ENCODE measurements around the gene CHI3L2. TPM values are rescaled to one million over a fixed set of nuclear protein-coding genes. Genes with fewer than 3 reads are reported as not detected.

Gene CHI3L2
- total RNA-seq, 1 experiment from 2014 or later = not detected

DNA sequence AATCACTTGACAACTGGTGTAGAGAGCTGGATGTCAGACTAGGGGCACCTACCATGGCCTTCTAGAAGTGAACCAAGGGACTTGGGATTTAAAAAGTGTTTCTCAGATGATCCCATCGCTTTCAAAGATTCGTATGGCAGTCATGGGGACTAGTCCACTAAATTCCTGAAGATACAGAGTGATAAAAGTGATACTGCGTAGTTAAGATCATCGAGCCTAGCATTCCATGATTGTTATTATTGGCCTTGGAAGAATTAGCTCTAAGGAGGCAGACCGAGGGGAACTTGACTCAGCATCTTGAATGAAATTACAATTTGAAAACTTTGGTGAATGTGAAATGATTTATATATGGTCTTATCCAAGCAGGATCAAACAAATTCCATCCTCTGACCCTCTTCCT lies 61.9 kb downstream of the CHI3L2 start:
- Histone ChIP-seq H4K20me1 (ENCODE audit: insufficient read depth) (no peaks in the 10 kb centered on the region), H3K79me2 (ENCODE audit: low read depth) (no peaks in the 10 kb centered on the region), H2AFZ (no peak overlapping the region), H3F3A (ENCODE audit: insufficient read depth, low read depth) (no peaks in the 10 kb centered on the region), H3K4me1 (replicated peaks; ENCODE audit: insufficient read depth) (peaks cover 10% of the 10 kb centered on the region; the same call in 1 of the 2 replicates), H3K27ac (no peak overlapping the region), H3K27me3 (ENCODE audit: insufficient read depth, low read depth) (no peaks in the 10 kb centered on the region), H3K9me3 (ENCODE audit: insufficient read depth, low read depth) (peaks cover 3% of the 10 kb centered on the region; the same call in 1 of the 2 replicates), H3K4me3 (no peak overlapping the region), H3K4me2 (no peak overlapping the region), H3K36me3 (ENCODE audit: low read depth) (no peaks in the 10 kb centered on the region), H3K9me2 (ENCODE audit: insufficient read depth) (no peaks in the 10 kb centered on the region)
- no TSS peak for BruUV-seq (replicated peaks)
- ChIA-PET POLR2A (ENCODE audit: unreplicated experiment) (no interaction called here), CTCF (interaction anchor here (0.6 kb wide), 1 partner anchor 183 kb away, joined by 3 read pairs; no protein-coding TSS in a partner anchor)
- DNase-seq = no peak
- TF ChIP-seq, protein P1, sequence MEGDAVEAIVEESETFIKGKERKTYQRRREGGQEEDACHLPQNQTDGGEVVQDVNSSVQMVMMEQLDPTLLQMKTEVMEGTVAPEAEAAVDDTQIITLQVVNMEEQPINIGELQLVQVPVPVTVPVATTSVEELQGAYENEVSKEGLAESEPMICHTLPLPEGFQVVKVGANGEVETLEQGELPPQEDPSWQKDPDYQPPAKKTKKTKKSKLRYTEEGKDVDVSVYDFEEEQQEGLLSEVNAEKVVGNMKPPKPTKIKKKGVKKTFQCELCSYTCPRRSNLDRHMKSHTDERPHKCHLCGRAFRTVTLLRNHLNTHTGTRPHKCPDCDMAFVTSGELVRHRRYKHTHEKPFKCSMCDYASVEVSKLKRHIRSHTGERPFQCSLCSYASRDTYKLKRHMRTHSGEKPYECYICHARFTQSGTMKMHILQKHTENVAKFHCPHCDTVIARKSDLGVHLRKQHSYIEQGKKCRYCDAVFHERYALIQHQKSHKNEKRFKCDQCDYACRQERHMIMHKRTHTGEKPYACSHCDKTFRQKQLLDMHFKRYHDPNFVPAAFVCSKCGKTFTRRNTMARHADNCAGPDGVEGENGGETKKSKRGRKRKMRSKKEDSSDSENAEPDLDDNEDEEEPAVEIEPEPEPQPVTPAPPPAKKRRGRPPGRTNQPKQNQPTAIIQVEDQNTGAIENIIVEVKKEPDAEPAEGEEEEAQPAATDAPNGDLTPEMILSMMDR (conservative IDR thresholded peaks at IDR 0.05) = no peak
- no peak for TF ChIP-seq EZH2 (IDR thresholded peaks at IDR 0.05; ENCODE audit: low read depth)
- intact Hi-C loops (cut with micrococcal nuclease; ENCODE audit: unreplicated experiment) = no loop called here

DNA sequence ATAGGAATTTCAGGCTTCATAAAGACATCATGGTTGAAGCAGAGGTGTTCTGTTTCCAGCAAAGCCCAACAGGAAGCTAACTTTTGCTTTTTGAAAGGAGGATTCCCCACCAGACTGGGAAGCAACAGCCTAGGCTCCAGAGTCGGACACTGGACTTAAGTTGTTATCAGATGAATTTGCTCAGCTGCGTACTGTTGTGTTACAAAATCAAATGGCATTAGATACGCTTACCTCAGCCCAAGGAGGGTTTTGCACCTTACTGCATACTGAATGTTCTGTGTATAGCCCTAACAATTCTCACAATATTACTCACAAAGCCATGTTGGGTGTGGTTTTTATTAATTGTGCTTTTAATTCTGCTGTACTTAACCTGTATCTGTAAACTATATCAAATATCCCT lies 62.6 kb downstream of the CHI3L2 start:
- BruUV-seq (replicated peaks) = no TSS peak
- CTCF ChIA-PET = no interaction called here

DNA sequence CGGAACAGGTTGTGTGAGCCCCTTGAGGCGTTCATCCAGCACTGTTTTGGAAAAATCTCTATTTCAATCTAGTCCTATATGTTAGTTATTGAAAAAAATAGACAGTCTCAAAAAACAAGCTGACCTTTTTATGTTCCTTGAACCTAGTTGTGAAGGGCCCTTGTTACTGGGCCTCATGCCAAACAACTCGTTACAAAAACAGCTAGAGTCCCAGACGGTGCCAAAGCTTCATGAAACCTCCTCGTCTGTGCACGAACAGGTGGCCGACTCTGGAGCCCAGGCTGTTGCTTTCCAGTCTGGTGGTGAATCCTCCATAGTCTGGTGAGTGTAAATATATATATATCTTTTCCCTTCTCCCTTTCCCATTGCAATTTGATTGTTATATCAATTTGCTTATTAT lies 63.1 kb downstream of the CHI3L2 start, which contains the start of gene CHIA:
TSS of gene CHIA (plus strand) at position 222 of the 400 bp plus-strand sequence. CDS start 19,617 bp downstream, outside the sequence.
- Histone ChIP-seq H3F3A (ENCODE audit: insufficient read depth, low read depth) (no peaks in the 10 kb centered on the region), H4K20me1 (ENCODE audit: insufficient read depth) (no peaks in the 10 kb centered on the region), H3K27me3 (ENCODE audit: insufficient read depth, low read depth) (no peaks in the 10 kb centered on the region), H3K4me3 (no peak within 1 kb of the TSS), H3K9me2 (ENCODE audit: insufficient read depth) (no peaks in the 10 kb centered on the region), H3K36me3 (ENCODE audit: low read depth) (no peaks in the 10 kb centered on the region), H3K4me2 (no peak within 1 kb of the TSS), H3K9me3 (ENCODE audit: insufficient read depth, low read depth) (peaks cover 3% of the 10 kb centered on the region; the same call in 1 of the 2 replicates), H3K4me1 (replicated peaks; ENCODE audit: insufficient read depth) (peaks cover 10% of the 10 kb centered on the region; the same call in 1 of the 2 replicates), H2AFZ (no peak within 1 kb of the TSS), H3K27ac (no peak within 1 kb of the TSS), H3K79me2 (ENCODE audit: low read depth) (no peaks in the 10 kb centered on the region)
- no TSS peak for BruUV-seq (replicated peaks)
- no peak for DNase-seq
- CTCF ChIA-PET = no interaction called here
- intact Hi-C loops (cut with micrococcal nuclease; ENCODE audit: unreplicated experiment) = no loop called here
- no peak for TF ChIP-seq EZH2 (IDR thresholded peaks at IDR 0.05; ENCODE audit: low read depth)
- TF ChIP-seq, protein P1 (conservative IDR thresholded peaks at IDR 0.05) = no peak
- POLR2A ChIA-PET (ENCODE audit: unreplicated experiment) = no interaction called here

More for the DNA sequence above, 62.6 kb downstream of the CHI3L2 start:
- H3K9me2 ChIP-seq (ENCODE audit: insufficient read depth) = no peaks in the 10 kb centered on the region
- TF ChIP-seq, protein P1 (conservative IDR thresholded peaks at IDR 0.05) = no peak
- no peak for TF ChIP-seq EZH2 (IDR thresholded peaks at IDR 0.05; ENCODE audit: low read depth)
- H3K27ac ChIP-seq = no peak overlapping the region
- no peaks in the 10 kb centered on the region for H3K79me2 ChIP-seq (ENCODE audit: low read depth)
- intact Hi-C loops (cut with micrococcal nuclease; ENCODE audit: unreplicated experiment) = no loop called here
- H3K4me1 ChIP-seq (replicated peaks; ENCODE audit: insufficient read depth) = peaks cover 10% of the 10 kb centered on the region; the same call in 1 of the 2 replicates
- POLR2A ChIA-PET (ENCODE audit: unreplicated experiment) = no interaction called here
- H3F3A ChIP-seq (ENCODE audit: insufficient read depth, low read depth) = no peaks in the 10 kb centered on the region
- H2AFZ ChIP-seq = no peak overlapping the region
- H3K4me2 ChIP-seq = no peak overlapping the region
- H3K27me3 ChIP-seq (ENCODE audit: insufficient read depth, low read depth) = no peaks in the 10 kb centered on the region
- no peak overlapping the region for H3K4me3 ChIP-seq
- no peaks in the 10 kb centered on the region for H4K20me1 ChIP-seq (ENCODE audit: insufficient read depth)
- H3K36me3 ChIP-seq (ENCODE audit: low read depth) = no peaks in the 10 kb centered on the region
- peaks cover 3% of the 10 kb centered on the region; the same call in 1 of the 2 replicates for H3K9me3 ChIP-seq (ENCODE audit: insufficient read depth, low read depth)
- no peak for DNase-seq

Other genes with a start within 250 kb of the CHI3L2 start
- 34.8 and 37.9 TPM in 2 replicates for gene DRAM2, start 87.6 kb upstream of the CHI3L2 start, total RNA-seq (2021)
- 29.1 and 33.6 TPM in 2 replicates for gene CEPT1, start 87.5 kb upstream of the CHI3L2 start, total RNA-seq (2021)
- 37.2 and 44.9 TPM in 2 replicates for gene DENND2D, start 27.1 kb upstream of the CHI3L2 start, total RNA-seq (2021)
- not detected in 2 replicates for gene CHIA, start 63.1 kb downstream of the CHI3L2 start, total RNA-seq (2021)
- gene OVGP1, start 200.0 kb downstream of the CHI3L2 start, total RNA-seq (2021) = 0.85 and 1.6 TPM in 2 replicates
- 20.6 and 23.7 TPM in 2 replicates for gene WDR77, start 221.5 kb downstream of the CHI3L2 start, total RNA-seq (2021)
- 183 and 212 TPM in 2 replicates for gene ATP5PB, start 221.8 kb downstream of the CHI3L2 start, total RNA-seq (2021)
- 0.20 and 0.53 TPM in 2 replicates for gene C1orf162, start 246.3 kb downstream of the CHI3L2 start, total RNA-seq (2021)

All from PC-9 (cell line).